Stimulated activated naive CD8-positive, alpha-beta T cell treated with anti-CD3 and anti-CD28 coated beads, Interleukin-15, Interleukin-2, amounts not matched to agents 100 ng/mL and 50 ng/mL, for 24 hours (primary cell): ENCODE measurements around the gene GPR162.

Source experiments
- H3K27ac Mint-ChIP-seq: one replicate; pipeline ENCODE4 v1.8.0; 2021; ENCODE audit warnings: mild to moderate bottlenecking, mixed read lengths
- H3K27me3 Mint-ChIP-seq: one replicate; pipeline ENCODE4 v1.8.0; 2021; ENCODE audit warnings: mixed read lengths
- H3K36me3 Mint-ChIP-seq: one replicate; pipeline ENCODE4 v1.8.0; 2021; ENCODE audit warnings: low read depth, mixed read lengths
- H3K4me1 Mint-ChIP-seq: one replicate; pipeline ENCODE4 v1.8.0; 2021; ENCODE audit warnings: low read depth, mixed read lengths
- H3K4me3 Mint-ChIP-seq: one replicate; pipeline ENCODE4 v1.8.0; 2021; ENCODE audit warnings: mild to moderate bottlenecking, mixed read lengths
- H3K9me3 Mint-ChIP-seq: one replicate; pipeline ENCODE4 v1.8.0; 2021; ENCODE audit warnings: mixed read lengths

GPR162 gene

GRCh38 chr12:6807170-6807569, 14.5 kb upstream of the GPR162 start:
- Mint-ChIP-seq H3K36me3 (no peaks in the 10 kb centered on the region), H3K4me1 (peaks cover 6% of the 10 kb centered on the region), H3K27ac (no peak overlapping the region), H3K27me3 (no peaks in the 10 kb centered on the region), H3K4me3 (no peak overlapping the region), H3K9me3 (no peaks in the 10 kb centered on the region)

DNA sequence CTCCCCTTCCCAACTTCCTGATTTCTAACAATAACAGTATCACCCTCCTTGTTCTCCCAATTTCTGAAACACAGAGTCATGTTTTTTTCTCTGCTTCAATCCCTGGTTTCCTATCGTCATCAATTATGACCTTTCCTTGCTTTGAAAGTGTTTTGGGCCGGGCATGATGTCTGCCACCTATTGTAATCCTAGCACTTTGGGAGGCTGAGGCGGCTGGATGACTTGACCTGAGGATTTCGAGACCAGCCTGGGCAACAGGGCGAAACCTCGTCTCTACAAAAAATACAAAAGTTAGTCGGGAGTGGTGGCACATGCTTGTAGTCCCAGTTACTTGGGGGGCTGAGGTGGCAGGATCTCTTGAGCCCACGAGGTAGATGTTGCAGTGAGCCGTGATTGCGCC, 12.6 kb upstream of the GPR162 start:
- peaks cover 7% of the 10 kb centered on the region for H3K27me3 Mint-ChIP-seq
- peaks cover 6% of the 10 kb centered on the region for H3K4me1 Mint-ChIP-seq
- no peak overlapping the region for H3K4me3 Mint-ChIP-seq
- H3K9me3 Mint-ChIP-seq: no peaks in the 10 kb centered on the region
- no peak overlapping the region for H3K27ac Mint-ChIP-seq
- no peaks in the 10 kb centered on the region for H3K36me3 Mint-ChIP-seq

DNA sequence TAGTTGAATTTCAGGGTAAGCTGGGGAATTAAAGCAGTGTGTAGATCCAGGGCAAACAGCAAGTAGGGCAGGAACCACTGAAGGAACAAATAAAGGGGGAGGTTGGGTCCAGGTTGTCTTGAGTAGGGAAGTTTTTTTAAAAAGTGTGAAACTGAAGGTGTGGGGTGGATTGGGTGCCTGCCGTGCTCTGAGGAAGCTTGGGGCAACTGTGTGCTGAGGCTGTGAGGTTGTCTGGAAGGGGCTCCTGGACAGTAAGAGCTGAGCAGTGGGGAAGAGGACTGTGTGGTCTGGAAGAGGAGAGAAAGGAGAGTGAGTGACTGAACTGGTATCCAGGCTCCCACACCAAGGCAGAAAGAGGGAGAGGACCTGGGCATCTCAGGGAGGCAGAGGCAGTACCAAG, 10.9 kb upstream of the GPR162 start:
- Mint-ChIP-seq H3K4me1 (peaks cover 6% of the 10 kb centered on the region), H3K36me3 (no peaks in the 10 kb centered on the region), H3K27ac (no peak overlapping the region), H3K9me3 (no peaks in the 10 kb centered on the region), H3K4me3 (no peak overlapping the region), H3K27me3 (peaks cover 11% of the 10 kb centered on the region)

DNA sequence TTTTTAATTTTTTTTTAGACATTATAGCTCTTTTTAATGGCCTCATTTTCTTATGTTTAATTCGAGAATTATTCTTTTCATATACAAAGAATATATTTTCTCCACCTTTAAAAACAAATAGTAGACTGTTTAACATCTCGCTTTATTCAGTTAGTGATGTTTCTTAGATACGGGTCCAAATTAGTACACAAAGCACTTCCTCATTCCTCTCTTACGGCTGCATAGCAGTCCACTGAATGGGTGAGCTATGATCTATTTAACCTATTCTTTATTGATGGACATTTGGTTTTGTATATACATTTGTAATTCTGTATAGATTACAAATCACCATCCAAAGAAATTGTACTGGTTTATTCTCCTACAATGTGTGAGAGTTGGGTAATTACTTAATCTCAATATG, 8.3 kb upstream of the GPR162 start:
- Mint-ChIP-seq H3K4me1 (peaks cover 6% of the 10 kb centered on the region), H3K4me3 (no peak overlapping the region), H3K27ac (no peak overlapping the region), H3K9me3 (no peaks in the 10 kb centered on the region), H3K36me3 (no peaks in the 10 kb centered on the region), H3K27me3 (peaks cover 11% of the 10 kb centered on the region)

- Mint-ChIP-seq H3K27ac (no peak overlapping the region), H3K4me3 (no peak overlapping the region), H3K27me3 (peaks cover 23% of the 10 kb centered on the region), H3K4me1 (peaks cover 8% of the 10 kb centered on the region), H3K9me3 (no peaks in the 10 kb centered on the region), H3K36me3 (no peaks in the 10 kb centered on the region)
These were observed 5.0 kb upstream of the GPR162 start for GRCh38 chr12:6816598-6816997.

DNA sequence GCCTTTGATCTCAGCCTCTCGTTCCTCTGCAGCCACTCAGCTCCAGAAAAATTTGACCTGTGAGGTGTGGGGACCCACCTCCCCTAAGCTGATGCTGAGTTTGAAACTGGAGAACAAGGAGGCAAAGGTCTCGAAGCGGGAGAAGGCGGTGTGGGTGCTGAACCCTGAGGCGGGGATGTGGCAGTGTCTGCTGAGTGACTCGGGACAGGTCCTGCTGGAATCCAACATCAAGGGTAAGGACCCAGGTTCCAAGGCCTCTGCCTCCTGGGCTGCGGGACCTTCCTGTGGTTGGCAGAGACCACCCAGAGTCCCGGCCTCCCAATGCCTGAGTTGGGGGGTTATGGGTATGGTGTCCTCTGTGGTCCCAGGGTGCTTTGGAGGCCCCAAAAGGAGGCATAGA, 4.5 kb upstream of the GPR162 start:
- Mint-ChIP-seq H3K4me3 (no peak overlapping the region), H3K9me3 (no peaks in the 10 kb centered on the region), H3K4me1 (peaks cover 11% of the 10 kb centered on the region), H3K27me3 (peaks cover 26% of the 10 kb centered on the region), H3K36me3 (no peaks in the 10 kb centered on the region), H3K27ac (no peak overlapping the region)

GRCh38 chr12:6817662-6818157, 3.9 kb upstream of the GPR162 start:
- Mint-ChIP-seq H3K27me3 (peaks cover 32% of the 10 kb centered on the region), H3K4me3 (no peak overlapping the region), H3K4me1 (peaks cover 12% of the 10 kb centered on the region), H3K36me3 (no peaks in the 10 kb centered on the region), H3K27ac (no peak overlapping the region), H3K9me3 (no peaks in the 10 kb centered on the region)

- no peaks in the 10 kb centered on the region for H3K36me3 Mint-ChIP-seq
- H3K27ac Mint-ChIP-seq: no peak overlapping the region
- no peak overlapping the region for H3K4me3 Mint-ChIP-seq
- peaks cover 12% of the 10 kb centered on the region for H3K4me1 Mint-ChIP-seq
- no peaks in the 10 kb centered on the region for H3K9me3 Mint-ChIP-seq
- H3K27me3 Mint-ChIP-seq: peaks cover 37% of the 10 kb centered on the region
These were observed 3.4 kb upstream of the GPR162 start for GRCh38 chr12:6818222-6818621.

DNA sequence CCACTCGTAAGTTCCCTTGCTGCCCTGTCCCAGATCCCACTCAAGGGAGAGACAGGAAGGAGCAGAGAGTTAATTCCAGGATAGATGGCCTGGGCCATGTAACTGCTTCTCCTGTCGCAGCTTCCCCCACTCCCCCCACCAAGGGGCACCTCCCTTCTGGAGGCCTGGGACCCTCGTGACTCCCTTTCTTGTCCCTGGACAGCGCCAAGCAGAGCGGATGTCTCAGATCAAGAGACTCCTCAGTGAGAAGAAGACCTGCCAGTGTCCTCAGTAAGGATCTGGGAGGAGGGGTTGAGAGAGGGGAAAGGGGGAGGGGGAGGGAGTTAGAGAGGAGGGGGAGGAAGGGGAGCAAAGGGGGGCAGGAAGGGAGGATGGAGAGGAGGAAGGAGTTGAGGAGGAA, 3.0 kb upstream of the GPR162 start:
- H3K27me3 Mint-ChIP-seq: peaks cover 38% of the 10 kb centered on the region
- H3K4me3 Mint-ChIP-seq: no peak overlapping the region
- H3K27ac Mint-ChIP-seq: no peak overlapping the region
- H3K9me3 Mint-ChIP-seq: no peaks in the 10 kb centered on the region
- no peaks in the 10 kb centered on the region for H3K36me3 Mint-ChIP-seq
- peaks cover 12% of the 10 kb centered on the region for H3K4me1 Mint-ChIP-seq

GRCh38 chr12:6819106-6820030, 2.3 kb upstream of the GPR162 start:
- H3K27ac Mint-ChIP-seq: no peak overlapping the region
- H3K4me3 Mint-ChIP-seq: no peak overlapping the region
- H3K27me3 Mint-ChIP-seq: peaks cover 38% of the 10 kb centered on the region
- H3K4me1 Mint-ChIP-seq: peaks cover 12% of the 10 kb centered on the region
- no peaks in the 10 kb centered on the region for H3K9me3 Mint-ChIP-seq
- no peaks in the 10 kb centered on the region for H3K36me3 Mint-ChIP-seq

DNA sequence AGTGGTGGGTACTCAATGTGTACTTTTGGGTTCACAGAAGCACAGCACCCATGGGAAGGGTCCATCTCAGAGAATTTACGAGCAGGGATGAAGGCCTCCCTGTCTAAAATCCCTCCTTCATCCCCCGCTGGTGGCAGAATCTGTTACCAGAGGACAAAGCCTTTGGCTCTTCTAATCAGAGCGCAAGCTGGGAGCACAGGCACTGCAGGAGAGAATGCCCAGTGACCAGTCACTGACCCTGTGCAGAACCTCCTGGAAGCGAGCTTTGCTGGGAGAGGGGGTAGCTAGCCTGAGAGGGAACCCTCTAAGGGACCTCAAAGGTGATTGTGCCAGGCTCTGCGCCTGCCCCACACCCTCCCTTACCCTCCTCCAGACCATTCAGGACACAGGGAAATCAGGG, 1.5 kb upstream of the GPR162 start:
- Mint-ChIP-seq H3K4me3 (no peak overlapping the region), H3K36me3 (no peaks in the 10 kb centered on the region), H3K9me3 (no peaks in the 10 kb centered on the region), H3K4me1 (peaks cover 12% of the 10 kb centered on the region), H3K27ac (no peak overlapping the region), H3K27me3 (peaks cover 46% of the 10 kb centered on the region)

DNA sequence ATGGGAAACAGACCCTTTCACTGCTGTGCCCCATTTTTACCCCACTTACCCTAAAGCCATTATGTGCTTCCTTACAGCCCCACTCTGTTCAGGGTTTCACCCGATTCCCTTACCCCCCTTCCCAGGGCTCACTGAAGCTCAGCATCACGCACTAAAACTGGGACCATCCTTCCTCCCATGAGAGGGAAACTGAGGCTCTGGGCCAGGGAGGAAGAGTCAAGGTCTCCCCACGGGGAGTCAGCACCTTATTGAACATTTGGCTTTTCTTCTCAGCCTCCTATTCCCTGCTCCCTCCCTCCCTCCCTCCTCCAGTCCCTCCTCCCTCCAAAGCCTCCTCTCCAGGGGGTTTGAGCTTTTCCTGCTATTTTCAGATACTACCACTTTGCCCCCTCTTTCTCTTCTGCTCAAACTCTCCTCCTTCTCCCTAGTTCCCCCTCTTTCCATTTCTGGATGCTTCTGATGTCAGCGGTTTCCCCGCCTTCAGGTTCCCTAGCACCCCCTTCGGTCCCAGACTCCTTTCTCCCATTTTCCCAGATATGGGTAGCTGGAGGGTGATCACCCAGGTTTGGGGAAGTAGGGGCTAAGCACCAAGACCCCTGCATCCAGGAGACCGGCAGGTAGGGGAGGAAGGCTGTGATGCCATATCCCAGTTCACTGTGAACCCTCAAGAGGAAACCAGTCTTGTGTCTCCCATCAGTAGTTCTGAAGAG, 960 bp downstream of the GPR162 start:
- no peaks in the 10 kb centered on the region for H3K36me3 Mint-ChIP-seq
- H3K27ac Mint-ChIP-seq: no peak overlapping the region
- peaks cover 16% of the 10 kb centered on the region for H3K4me1 Mint-ChIP-seq
- H3K27me3 Mint-ChIP-seq: peaks cover 65% of the 10 kb centered on the region
- H3K4me3 Mint-ChIP-seq: no peak overlapping the region
- H3K9me3 Mint-ChIP-seq: no peaks in the 10 kb centered on the region

DNA sequence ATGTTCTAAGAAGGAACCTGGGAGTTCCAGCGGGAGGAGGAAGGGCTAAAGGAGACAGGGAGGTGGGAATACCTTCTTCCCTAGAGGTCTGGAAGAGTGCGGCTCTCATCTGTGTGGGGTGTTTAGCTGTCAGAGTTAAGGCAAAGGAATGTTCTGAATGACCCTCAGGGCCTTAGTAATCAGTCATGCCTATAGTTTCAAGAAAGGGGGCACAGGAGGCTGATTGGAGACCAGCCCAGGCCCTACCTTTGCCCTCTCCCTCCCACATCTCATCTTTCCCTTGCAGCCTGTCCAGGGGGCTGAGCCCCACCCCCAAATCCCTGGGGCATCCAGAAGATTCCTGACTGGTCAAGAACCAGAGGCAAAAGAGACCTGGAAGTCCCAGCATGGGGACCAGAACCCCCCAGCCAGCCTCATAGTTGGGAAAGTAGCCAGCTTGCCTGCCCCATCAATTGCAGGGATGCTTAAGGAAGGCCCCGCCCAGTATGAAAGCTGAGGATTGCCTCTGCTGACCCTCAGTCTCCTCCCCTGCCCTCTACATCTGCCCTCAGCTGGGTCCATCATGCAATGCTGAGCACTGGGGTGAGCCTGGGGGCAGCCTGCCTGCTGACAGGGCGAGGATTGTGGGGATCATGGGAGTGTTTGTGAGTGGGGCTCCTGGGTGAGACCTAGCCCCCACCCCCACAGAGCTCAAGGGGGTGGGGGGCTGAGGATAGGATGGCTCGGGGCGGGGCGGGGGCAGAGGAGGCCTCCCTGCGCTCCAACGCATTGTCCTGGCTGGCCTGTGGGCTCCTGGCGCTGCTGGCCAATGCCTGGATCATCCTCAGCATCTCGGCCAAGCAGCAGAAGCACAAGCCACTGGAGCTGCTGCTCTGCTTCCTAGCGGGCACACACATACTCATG, 1.8 kb downstream of the GPR162 start:
- Mint-ChIP-seq H3K36me3 (no peaks in the 10 kb centered on the region), H3K27ac (no peak overlapping the region), H3K4me3 (no peak overlapping the region), H3K9me3 (no peaks in the 10 kb centered on the region), H3K27me3 (peaks cover 70% of the 10 kb centered on the region), H3K4me1 (peaks cover 21% of the 10 kb centered on the region)

- H3K27ac Mint-ChIP-seq: no peak overlapping the region
- H3K27me3 Mint-ChIP-seq: peaks cover 75% of the 10 kb centered on the region
These were observed 2.6 kb downstream of the GPR162 start for GRCh38 chr12:6824085-6824775.

More at GRCh38 chr12:6824085-6824775, 2.6 kb downstream of the GPR162 start:
- no peaks in the 10 kb centered on the region for H3K9me3 Mint-ChIP-seq
- H3K4me1 Mint-ChIP-seq: peaks cover 26% of the 10 kb centered on the region
- H3K4me3 Mint-ChIP-seq: no peak overlapping the region
- no peaks in the 10 kb centered on the region for H3K36me3 Mint-ChIP-seq
